A673 (cell line): ENCODE measurements around the gene RHOXF2. TPM values are rescaled to one million over a fixed set of nuclear protein-coding genes. Genes with fewer than 3 reads are reported as not detected.

Source experiments
- BruUV-seq: library from RNA; stranded (reverse); fragments of 400-500 nt; replicated peaks from 2 replicates; lab custom pipeline; 2021; lab: Mats Ljungman, UMichigan
- CTCF ChIA-PET: fragments of 300-600 bp; sonication (Branson Sonifier 250); formaldehyde crosslinking; loops from one replicate; lab custom pipeline; 2022; ENCODE audit warnings: antibody characterized with exemption; lab: Charles Lee
- POLR2A ChIA-PET: fragments of 300-600 bp; sonication (Branson Sonifier 250); formaldehyde crosslinking; loops from one replicate; lab custom pipeline; 2022; ENCODE audit warnings: antibody characterized with exemption; ENCODE audit not compliant: low non-redundant PET; lab: Charles Lee
- DNase-seq: peaks from one replicate; pipeline ENCODE4 v3.0.0-alpha.2; 2015; ENCODE audit warnings: low spot score
- H3K27ac ChIP-seq: fragments of 200-600 bp; sonication (generic); 2 replicates; pipeline ENCODE4 v1.5.1; 2016; ENCODE audit warnings: mixed run types, low read depth, mild to moderate bottlenecking, mixed read lengths, antibody characterized with exemption, low read length; ENCODE audit not compliant: poor library complexity, severe bottlenecking
- H3K27me3 ChIP-seq: fragments of 200-600 bp; sonication (generic); replicated peaks from 2 replicates; pipeline ENCODE4 v1.6.1; 2017; ENCODE audit warnings: mixed run types, low read depth, mild to moderate bottlenecking, mixed read lengths, antibody characterized with exemption, low read length; ENCODE audit not compliant: insufficient read depth, poor library complexity
- H3K36me3 ChIP-seq: fragments of 200-600 bp; sonication (generic); 2 replicates; pipeline ENCODE4 v1.6.1; 2016; ENCODE audit warnings: mixed run types, mild to moderate bottlenecking, mixed read lengths, antibody characterized with exemption, low read length; ENCODE audit not compliant: insufficient read depth, poor library complexity, severe bottlenecking
- H3K4me1 ChIP-seq: fragments of 200-600 bp; sonication (generic); 2 replicates; pipeline ENCODE4 v1.6.1; 2017; ENCODE audit warnings: mixed run types, mild to moderate bottlenecking, mixed read lengths, antibody characterized with exemption, low read length; ENCODE audit not compliant: insufficient read depth, poor library complexity, severe bottlenecking
- H3K4me3 ChIP-seq: fragments of 200-600 bp; sonication (generic); 2 replicates; pipeline ENCODE4 v1.5.1; 2016; ENCODE audit warnings: low read depth, mixed run types, mild to moderate bottlenecking, mixed read lengths, low read length; ENCODE audit not compliant: poor library complexity, severe bottlenecking
- H3K9me3 ChIP-seq: fragments of 200-600 bp; sonication (generic); 2 replicates; pipeline ENCODE4 v1.6.1; 2016; ENCODE audit warnings: mixed run types, low read depth, mild to moderate bottlenecking, mixed read lengths, antibody characterized with exemption, low read length; ENCODE audit not compliant: poor library complexity, severe bottlenecking
- EZH2 ChIP-seq: fragments of 200-600 bp; sonication (generic); IDR thresholded peaks from 2 replicates; pipeline ENCODE4 v1.6.1; 2017; ENCODE audit warnings: borderline replicate concordance, low read depth, mild to moderate bottlenecking, mixed read lengths, antibody characterized with exemption, low read length; ENCODE audit not compliant: poor library complexity, severe bottlenecking
- intact Hi-C: fragments of 100-400 bp; cut with micrococcal nuclease; formaldehyde crosslinking; loops from one replicate; pipeline ENCODE4 v1.10.0; 2022; ENCODE audit not compliant: unreplicated experiment
- total RNA-seq: library from RNA; stranded (reverse); gene quantifications from 2 replicates; pipeline ENCODE4 v1.2.3, GENCODE V29; 2021
- TF ChIP-seq, protein P1 (sequence below): fragments of 300-800, 200-600 bp; sonication (generic); conservative IDR thresholded peaks from 2 replicates; pipeline ENCODE4 v1.5.1; 2017; ENCODE audit warnings: low read depth, mild to moderate bottlenecking, antibody characterized with exemption, low read length, moderate library complexity, mixed read lengths

Gene RHOXF2
- total RNA-seq, 1 experiment from 2014 or later = not detected

GRCh38 chrX:120213438-120214265 lies 55.2 kb downstream of the RHOXF2 start:
- H3K4me3 ChIP-seq = no peak overlapping the region
- ChIA-PET CTCF (interaction anchor here (0.6 to 1.5 kb wide), 4 partner anchors 9 to 238 kb away, joined by 3 to 6 read pairs (median 4); no protein-coding TSS in a partner anchor), POLR2A (no interaction called here)
- intact Hi-C loops = loop anchor here (10.0 kb wide), 1 partner anchor 241 kb away; no protein-coding TSS in a partner anchor
- no peak overlapping the region for H3K27ac ChIP-seq
- no peaks in the 10 kb centered on the region for H3K4me1 ChIP-seq
- peaks cover 13% of the 10 kb centered on the region for H3K27me3 ChIP-seq
- H3K36me3 ChIP-seq = no peaks in the 10 kb centered on the region
- DNase-seq = peak; percentile 76
- TF ChIP-seq, protein P1, sequence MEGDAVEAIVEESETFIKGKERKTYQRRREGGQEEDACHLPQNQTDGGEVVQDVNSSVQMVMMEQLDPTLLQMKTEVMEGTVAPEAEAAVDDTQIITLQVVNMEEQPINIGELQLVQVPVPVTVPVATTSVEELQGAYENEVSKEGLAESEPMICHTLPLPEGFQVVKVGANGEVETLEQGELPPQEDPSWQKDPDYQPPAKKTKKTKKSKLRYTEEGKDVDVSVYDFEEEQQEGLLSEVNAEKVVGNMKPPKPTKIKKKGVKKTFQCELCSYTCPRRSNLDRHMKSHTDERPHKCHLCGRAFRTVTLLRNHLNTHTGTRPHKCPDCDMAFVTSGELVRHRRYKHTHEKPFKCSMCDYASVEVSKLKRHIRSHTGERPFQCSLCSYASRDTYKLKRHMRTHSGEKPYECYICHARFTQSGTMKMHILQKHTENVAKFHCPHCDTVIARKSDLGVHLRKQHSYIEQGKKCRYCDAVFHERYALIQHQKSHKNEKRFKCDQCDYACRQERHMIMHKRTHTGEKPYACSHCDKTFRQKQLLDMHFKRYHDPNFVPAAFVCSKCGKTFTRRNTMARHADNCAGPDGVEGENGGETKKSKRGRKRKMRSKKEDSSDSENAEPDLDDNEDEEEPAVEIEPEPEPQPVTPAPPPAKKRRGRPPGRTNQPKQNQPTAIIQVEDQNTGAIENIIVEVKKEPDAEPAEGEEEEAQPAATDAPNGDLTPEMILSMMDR = peak; percentile 88
- no peak for TF ChIP-seq EZH2
- no peaks in the 10 kb centered on the region for H3K9me3 ChIP-seq
- BruUV-seq = no TSS peak

Other genes with a start within 250 kb of the RHOXF2 start
- 9.3 and 11.8 TPM in 2 replicates for gene NKAP, start 214.9 kb upstream of the RHOXF2 start, total RNA-seq
- gene RHOXF2B, start 80.9 kb upstream of the RHOXF2 start, total RNA-seq = not detected in 2 replicates
- gene RHOXF1, start 42.7 kb upstream of the RHOXF2 start, total RNA-seq = not detected in 2 replicates
- gene ZBTB33, start 92.2 kb downstream of the RHOXF2 start, total RNA-seq = 16.4 and 18.2 TPM in 2 replicates
- 0.56 and 0.79 TPM in 2 replicates for gene TMEM255A, start 152.8 kb downstream of the RHOXF2 start, total RNA-seq
- gene ATP1B4, start 203.5 kb downstream of the RHOXF2 start, total RNA-seq = not detected in 2 replicates